HG02870 (cell line): Measurements from ENCODE around the gene POP7.
"Not testable (repeated sequence)": the region's sequence is repeated elsewhere in the genome, so short reads cannot be mapped to it uniquely, and the experiment has no call there.

Experiments used
- ATAC-seq: cut with Tn5 transposase; IDR thresholded peaks from one replicate; pipeline ENCODE4 v1.9.1; 2021; ENCODE audit warnings: mild to moderate bottlenecking, moderate library complexity; ENCODE audit not compliant: unreplicated experiment

Gene POP7

GRCh38 chr7:100705753-100706671 is at the start of gene POP7:
TSS of gene POP7 (plus strand) at chr7:100706121. CDS start at chr7:100706831, 710 bp downstream.
- peak; percentile 88 for ATAC-seq

- ATAC-seq: not testable (repeated sequence)
Observed at GRCh38 chr7:100662194-100662776, 43.6 kb upstream of the POP7 start.

- no peak for ATAC-seq
Observed at GRCh38 chr7:100665168-100665726, 40.7 kb upstream of the POP7 start.

GRCh38 chr7:100667331-100668068 is 38.4 kb upstream of the POP7 start:
- ATAC-seq: no peak

GRCh38 chr7:100668069-100668449 is 37.9 kb upstream of the POP7 start:
- no peak for ATAC-seq

GRCh38 chr7:100669106-100669505 is 36.8 kb upstream of the POP7 start:
- not testable (repeated sequence) for ATAC-seq

- ATAC-seq: no peak
Observed at GRCh38 chr7:100670074-100670473, 35.8 kb upstream of the POP7 start.

GRCh38 chr7:100671353-100672327 is 34.3 kb upstream of the POP7 start:
- ATAC-seq: no peak

GRCh38 chr7:100673302-100673941 is 32.5 kb upstream of the POP7 start, which contains the start of gene GNB2:
TSS of gene GNB2 (plus strand) at chr7:100673740. CDS start at chr7:100676266, 2,526 bp downstream.
- peak; percentile 66 for ATAC-seq

- ATAC-seq: peak; percentile 3
Observed at GRCh38 chr7:100673942-100674410, 31.9 kb upstream of the POP7 start.

GRCh38 chr7:100674411-100675104 is 31.4 kb upstream of the POP7 start:
- no peak for ATAC-seq

- ATAC-seq: no peak
Observed at GRCh38 chr7:100675105-100675451, 30.8 kb upstream of the POP7 start.

GRCh38 chr7:100675581-100676350 is 30.2 kb upstream of the POP7 start:
- ATAC-seq: peak; percentile 27

- ATAC-seq: no peak
Observed at GRCh38 chr7:100676501-100677306, 29.2 kb upstream of the POP7 start.

GRCh38 chr7:100677308-100678267 is 28.3 kb upstream of the POP7 start:
- no peak for ATAC-seq
